Hematopoietic multipotent progenitor cell treated with erythropoietin and hydrocortisone succinate and interleukin-3 and kit ligand, for 6 days (in vitro differentiated cells): ENCODE data around the gene HYI.
"Not testable (repeated sequence)": the region's sequence is repeated elsewhere in the genome, so short reads cannot be mapped to it uniquely, and the experiment has no call there.

Experiments
- DNase-seq: peaks from one replicate; pipeline ENCODE4 v3.0.0-alpha.2; 2015

The HYI gene, protein sequence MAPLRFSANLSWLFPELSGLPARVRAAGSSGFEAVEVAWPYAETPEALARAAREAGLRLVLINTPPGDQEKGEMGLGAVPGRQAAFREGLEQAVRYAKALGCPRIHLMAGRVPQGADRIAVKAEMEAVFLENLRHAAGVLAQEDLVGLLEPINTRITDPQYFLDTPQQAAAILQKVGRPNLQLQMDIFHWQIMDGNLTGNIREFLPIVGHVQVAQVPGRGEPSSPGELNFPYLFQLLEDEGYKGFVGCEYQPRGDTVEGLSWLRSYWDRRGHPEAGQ

DNA sequence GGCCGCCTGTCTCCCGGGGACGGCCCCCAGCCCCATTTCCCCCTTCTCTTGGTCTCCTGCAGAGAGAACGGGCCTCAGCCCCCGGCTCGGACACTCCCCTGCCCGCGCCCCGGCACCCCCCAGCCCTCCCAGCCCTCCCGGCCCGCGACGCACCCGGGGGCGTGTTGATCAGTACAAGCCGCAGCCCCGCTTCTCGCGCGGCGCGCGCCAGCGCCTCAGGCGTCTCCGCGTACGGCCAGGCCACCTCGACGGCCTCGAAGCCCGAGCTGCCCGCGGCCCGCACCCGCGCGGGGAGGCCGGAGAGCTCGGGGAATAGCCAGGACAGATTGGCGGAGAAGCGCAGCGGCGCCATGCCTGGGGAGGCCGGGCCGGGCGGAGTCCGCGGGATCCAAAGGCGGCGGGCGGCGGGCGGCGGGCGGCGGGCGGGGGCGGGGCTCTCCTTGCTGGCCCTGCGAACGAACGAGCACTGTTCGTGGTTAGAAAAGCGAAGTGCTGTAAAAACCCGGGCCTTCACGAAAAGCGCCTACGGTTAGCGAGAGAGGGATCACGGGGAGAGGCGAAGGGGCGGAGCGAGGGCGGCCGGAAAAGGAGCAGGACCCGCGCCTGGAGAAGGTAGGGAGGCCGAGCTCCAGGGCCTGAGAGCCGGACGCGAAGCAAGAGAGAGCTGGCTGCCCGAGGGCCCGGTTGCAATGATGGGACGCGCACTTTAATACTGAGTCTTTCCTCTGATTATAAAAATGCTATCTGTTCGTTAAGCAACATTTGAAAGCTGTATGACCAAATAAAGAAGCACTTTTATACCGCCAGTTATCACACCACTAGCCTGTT is at the start of gene HYI:
Gene HYI (minus strand): TSS at position 490 of the 828 bp plus-strand sequence. CDS start 138 bp downstream, at position 352.
- peak; percentile 93 for DNase-seq

DNA sequence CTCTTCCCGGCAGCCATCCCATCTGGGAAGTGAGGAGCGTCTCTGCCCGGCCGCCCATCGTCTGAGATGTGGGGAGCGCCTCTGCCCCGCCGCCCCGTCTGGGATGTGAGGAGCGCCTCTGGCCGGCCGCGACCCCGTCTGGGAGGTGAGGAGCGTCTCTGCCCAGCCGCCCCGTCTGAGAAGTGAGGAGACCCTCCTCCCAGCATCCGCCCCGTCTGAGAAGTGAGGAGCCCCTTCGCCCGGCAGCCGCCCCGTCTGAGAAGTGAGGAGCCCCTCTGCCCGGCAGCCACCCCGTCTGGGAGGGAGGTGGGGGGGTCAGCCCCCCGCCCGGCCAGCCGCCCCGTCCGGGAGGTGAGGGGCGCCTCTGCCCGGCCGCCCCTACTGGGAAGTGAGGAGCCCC is 48.1 kb upstream of the HYI start:
- not testable (repeated sequence) for DNase-seq

DNA sequence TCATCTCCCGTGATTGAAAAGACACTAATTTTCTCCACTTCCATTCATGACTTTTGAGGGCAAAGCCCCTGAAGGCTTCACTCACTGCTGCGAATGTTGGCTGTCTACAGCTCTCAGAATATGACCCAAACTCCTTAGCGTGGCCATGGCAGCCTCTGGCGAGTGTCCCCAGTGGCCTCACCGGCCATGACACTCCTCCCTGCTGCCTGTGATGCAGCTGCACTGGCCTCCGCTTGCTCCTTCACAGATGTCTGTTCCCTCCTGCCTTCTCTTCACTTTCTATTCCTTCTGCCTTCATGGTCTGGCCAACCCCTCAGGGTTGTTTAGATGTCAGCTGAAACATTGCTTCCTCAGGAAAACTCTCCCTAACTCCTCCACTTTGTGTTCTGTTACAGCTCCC is 46.2 kb upstream of the HYI start:
- no peak for DNase-seq

DNA sequence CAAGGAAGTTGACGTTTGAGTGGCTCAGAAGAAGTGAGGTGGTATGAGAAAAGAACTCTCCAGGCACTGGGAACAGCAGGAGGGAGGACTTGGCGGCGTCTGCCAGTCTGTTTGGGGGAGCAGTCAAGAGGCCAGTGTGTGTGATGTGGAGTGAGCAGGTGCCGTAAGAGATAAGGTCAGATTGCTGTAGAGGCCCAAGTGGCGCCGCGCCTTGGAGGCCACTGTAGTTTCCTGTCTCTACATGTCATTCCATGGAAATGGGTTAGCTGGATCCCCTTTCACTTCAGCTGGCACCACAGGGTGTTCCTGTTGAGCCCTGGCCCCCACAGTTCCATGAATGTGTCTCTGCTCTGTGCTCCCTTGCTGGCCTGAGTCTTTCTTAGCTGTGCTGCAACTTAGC is 41.5 kb upstream of the HYI start:
- DNase-seq: peak; percentile 25

DNA sequence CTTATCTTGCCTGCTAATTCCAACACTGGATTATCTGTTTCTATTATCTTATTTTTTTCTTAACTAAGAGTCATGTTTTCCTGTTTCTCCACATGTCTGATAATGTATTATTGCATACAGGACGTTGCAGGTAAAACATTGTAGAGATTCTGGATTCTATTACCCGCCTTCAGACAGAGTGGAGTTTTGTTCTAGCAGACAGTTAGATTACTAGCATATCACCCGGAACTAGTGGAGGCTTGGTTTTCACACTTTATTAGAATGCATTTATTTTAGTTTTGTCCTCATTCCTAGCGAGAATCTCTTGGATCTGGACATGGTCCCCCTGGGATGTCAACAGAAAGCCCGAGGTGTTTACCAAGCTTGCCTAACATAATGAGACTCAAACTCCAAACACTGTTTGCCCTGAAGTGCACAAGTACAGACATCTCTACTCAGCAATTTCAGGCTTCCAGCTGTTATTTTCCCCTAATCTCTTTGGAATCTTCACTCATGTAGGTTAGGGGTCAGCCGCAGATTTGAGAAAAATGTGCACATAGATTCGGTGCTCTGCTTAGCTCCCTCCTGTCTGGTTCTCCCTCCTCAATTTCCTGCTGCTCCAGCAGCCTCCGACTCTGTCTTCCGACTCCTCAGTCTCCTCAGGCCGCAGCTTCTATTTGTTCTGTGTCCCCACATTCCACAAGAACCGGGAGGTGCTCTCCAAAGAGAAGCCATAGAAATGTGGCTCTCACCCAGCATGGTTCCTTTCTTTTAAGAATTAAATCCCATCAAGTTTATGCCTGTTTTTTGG is 40.1 kb upstream of the HYI start:
- no peak for DNase-seq

DNA sequence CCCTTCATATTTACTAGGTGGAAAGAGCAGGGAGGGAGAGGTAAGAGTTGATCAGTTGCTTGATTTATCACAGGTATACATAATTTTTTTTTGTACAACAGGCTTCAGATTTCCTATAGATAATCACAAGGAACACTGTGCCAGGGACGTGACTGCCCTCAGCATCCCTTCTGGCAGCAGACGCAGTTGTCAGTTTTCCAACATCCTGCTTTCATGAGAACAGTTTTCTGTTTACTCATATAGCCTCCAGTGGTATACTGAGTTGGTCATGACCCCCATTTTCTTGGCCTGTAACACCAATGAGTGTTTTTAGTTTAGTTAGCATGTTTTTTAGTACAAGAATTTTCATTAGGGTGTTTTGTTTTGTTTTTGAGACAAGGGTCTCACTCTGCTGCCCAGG is 39.1 kb upstream of the HYI start:
- DNase-seq: no peak

DNA sequence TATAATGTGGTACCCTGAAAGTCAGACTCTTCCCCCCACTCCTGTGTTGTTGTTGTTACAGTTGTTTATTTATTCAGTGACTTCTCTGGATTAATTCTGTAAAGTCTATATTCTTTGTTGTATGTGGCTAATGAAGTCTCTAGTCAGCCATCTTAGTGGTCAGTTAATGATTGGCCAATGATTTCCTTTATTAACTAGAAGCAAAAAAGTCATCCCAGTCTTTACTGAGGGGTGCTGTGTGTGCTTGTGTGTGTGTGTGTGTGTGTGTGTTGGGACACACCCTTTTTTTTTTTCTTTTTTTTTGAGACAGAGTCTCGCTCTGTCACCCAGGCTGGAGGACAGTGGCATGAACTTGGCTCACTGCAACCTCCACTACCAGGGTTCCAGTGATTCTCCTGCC is 37.3 kb upstream of the HYI start:
- DNase-seq: no peak

DNA sequence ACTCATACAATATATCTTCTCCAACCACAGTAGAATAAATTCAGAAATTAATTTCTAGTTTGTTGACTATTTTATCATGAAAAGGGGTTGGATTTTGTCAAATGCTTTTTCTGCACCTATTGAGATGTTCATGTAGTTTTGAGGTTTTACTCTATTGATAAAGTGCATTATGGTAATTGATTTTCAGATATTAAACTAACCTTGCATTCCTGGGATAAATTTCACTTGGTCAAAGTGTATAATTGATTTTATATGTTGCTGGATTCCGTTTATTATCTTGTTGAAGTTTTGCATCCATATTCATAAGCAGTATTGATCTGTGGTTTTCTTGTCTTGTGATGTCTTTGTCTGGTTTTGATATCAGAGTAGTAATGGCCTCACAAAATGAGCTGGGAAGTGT is 34.4 kb upstream of the HYI start:
- DNase-seq: no peak

DNA sequence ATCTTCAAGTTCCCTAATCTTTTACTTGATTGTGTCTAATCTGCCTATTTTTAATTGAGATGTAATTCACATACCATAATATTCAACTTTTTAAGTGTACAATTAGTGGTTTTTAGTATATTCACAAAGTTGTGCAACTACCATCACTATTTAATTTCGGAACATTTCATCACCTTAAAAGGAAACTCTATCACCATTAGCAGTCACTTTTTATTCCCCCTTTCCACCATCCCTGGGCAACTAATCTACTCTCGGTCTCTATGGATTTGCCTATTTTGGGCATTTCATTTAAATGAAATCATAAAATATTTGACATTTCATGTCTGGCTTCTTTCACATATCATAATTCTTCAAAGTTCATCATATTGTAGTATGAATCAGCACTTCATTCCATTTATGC is 30.6 kb upstream of the HYI start:
- DNase-seq: no peak

DNA sequence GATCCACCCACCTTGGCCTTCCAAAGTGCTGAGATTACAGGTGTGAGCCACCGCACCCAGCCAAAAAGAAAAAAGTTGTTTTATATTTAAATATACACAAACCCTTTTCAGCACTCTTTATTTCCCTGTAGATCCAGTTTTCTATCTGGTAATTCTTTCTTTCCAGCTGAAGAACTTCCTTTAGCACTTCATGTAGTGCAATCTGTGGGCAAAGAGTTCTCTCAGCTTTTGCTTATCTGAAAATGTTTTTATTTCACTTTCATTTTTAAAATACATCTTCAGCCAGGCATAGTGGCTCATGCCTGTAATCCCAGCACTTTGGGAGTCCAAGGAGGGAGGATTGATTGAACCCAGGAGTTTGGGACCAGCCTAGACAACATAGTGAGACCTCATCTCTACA is 28.5 kb upstream of the HYI start:
- DNase-seq: no peak

DNA sequence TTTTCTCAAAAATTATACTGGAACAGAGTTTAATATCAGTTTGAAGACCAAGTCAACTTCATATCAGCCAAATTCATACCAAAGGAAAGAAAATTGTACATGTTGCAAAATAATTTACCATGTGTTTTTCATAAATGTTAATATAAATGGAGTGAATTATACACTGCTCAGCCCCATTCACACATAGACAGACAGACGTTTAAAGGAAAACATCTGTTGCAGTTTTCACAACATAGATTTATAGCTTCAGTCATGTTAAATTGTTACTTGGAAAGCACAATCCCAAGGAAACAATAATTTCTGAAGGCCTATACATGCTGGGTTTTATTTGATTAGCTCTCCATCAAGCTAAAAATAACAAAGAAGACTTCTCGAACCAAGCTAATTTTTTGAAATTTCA is 27.8 kb upstream of the HYI start:
- DNase-seq: no peak

DNA sequence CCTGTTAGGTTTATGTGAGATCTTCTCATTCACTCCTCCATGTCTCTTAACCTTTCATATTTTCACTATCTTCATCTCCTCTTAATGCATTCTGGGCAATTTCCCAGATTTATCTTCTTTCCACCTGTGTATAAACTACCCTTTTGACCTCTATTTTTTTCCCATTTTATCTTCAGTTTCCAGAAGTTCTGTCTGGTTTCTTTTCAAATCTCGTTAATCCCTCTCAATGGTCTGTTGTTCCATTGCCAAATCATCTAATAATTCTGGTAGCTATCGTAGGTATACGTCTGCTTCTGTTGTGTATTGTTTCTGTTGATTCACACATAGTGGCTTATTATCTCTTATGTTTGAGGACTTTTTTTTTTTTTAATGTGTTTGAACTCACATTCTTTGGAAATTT is 25.7 kb upstream of the HYI start:
- DNase-seq: no peak

DNA sequence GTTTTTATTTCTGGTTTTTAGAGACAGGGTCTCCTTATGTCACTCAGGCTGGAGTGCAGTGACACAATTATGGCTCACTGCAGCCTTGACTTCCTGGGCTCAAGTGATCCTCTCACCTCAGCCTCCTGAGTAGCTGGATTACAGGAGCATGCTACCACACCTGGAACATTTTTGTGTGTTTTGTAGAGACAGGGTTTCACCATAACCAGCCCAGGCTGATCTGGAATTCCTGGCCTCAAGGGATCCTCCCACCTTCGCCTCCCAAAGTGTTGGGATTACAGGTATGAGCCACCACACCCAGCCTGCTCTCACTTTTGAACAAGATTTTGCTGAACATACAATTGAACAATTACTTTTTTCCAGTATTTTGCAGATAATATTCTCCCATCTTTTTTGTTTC is 24.0 kb upstream of the HYI start:
- DNase-seq: no peak

DNA sequence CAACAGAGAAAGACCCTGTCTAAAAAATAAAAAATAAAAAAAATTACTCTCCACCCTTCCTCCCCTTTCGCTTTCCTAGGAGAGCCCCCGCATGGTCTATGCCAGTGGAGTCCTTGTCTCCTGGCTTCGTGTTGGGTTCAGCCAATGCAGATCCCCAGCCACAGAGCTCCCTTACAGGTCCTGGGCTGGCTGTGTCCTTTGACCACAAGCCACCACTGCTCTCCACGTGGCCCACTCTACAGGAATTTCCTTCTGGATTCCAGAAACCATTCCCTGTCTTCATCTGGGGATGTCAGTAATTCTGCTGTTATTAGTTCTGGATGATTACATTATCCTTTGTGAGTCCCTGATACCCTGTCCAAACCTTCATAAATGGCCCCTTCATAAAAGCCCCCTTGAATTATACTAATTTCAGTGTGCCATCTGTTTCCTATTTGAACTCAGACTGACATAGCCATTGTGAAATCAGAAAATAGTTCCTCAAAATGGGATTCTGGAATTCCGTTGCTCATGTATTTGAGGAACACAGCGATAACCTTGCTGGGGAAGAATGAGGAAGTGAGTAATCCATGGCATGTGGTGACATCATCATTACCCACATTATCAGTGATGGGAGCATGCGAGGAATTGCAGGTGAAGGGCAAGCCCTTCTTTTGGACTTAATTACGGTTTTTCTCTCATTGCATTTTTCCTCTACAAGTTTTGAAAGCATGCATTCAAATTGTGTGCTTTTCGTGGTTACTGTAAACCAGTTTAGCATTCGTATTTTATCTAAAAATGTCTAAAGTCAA is 22.1 kb upstream of the HYI start:
- not testable (repeated sequence) for DNase-seq

DNA sequence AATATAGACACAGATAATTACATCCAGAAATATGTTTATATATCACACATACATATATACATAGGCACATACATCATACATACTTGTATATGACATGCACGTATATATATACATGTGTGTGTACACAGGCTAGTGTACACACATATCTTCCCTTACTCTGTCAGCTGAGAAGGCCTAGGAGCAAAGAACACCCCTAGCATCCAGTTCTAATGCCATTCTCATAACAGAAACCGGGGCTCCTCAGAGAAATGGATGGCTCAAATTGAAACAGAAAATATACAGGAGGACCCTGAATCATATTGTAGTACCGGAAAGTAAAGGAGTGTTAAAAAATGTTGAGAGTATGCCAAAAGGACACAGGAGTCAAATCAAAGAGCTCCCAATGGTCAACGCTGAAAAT is 19.7 kb upstream of the HYI start:
- no peak for DNase-seq

DNA sequence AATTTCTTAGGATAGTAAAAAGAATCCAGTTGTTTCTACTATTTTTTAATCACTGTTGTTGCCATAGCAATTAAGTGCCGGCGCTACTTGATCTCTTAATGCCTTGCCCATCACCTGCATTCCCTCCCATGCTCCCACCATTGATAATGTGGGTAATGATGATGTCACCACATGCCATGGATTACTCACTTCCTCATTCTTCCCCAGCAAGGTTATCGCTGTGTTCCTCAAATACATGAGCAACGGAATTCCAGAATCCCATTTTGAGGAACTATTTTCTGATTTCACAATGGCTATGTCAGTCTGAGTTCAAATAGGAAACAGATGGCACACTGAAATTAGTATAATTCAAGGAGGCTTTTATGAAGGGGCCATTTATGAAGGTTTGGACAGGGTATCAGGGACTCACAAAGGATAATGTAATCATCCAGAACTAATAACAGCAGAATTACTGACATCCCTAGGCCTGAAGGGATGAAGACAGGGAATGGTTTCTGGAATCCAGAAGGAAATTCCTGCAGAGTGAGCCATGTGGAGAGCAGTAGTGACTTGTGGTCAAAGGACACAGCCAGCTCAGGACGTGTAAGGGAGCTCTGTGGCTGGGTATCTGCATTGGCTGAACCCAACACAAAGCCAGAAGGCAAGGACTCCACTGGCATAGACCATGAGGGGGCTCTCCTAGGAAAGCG is 18.9 kb upstream of the HYI start:
- not testable (repeated sequence) for DNase-seq

DNA sequence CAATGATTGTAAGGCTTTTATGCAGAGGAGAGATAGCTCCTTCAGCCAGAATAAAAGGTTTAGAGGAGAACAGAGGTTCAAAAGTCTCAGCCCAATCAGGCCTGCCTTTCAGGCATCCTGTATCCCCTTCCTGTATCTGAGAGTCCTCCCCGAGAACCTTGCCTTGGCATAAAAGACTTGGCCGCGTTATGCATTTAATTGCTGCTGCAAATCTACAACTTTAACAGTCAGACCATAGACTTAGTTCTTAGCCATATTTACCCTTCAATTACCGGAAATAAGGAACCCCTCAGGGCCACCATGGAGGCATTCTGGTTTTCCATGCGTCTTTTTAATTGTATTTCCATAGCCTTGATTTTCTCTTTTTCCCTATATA is 18.3 kb upstream of the HYI start:
- DNase-seq: no peak

DNA sequence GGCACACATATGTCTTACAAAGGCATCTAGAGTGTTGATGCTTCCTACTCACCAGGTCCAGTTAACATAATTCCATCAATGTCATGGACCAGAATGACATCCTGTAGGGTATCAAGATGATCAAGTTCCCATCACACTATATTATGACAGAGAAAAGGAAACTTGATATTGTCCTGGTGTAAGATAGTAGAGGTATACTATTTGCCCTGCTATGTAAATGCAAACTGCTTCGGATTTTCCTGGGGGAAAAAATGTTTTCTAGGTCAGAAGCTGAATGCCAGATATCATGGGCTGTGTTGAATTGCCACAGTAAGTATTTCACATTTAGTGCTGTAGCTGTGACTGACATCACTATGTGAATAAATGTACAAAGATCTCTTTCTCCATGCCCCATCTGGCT is 16.2 kb upstream of the HYI start:
- no peak for DNase-seq

DNA sequence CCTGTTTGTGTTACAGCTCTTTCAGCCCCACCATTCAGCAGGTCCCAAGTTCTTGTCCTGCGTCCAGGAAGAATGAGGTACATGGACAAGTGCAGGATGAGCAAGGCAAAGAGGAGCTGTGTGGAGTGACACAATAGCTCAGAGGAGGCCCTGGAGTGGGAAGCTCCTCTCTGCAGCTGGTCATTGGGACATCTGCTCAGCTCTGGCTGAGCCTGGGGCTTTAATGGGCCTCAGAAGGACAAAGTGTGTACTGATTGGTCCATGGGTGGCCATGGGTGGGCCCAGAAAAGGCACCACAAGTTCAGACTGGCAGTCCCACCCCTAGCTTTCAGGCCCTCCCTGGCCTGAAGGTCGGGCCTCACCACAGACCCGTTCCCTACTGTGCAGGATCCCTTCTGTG is 14.7 kb upstream of the HYI start:
- no peak for DNase-seq

DNA sequence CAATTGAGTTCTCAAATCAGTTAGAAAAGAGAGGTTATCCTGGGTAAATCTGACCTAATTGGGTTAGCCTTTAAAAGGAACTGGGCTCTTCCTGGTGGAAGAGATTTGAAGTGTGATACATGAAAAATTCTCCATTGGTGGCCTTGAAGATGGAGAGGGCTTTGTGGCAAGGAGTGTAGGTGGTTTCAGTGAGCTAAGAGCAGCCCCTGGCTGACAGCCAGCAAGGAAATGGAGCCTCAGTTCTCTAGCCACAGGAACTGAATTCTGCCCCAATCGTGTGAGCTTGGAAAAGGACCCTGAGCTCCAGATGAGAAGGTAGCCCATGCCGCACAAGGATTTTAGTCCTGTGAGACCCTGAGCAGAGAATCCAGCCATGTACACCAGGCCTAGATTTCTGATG is 12.7 kb upstream of the HYI start:
- no peak for DNase-seq

DNA sequence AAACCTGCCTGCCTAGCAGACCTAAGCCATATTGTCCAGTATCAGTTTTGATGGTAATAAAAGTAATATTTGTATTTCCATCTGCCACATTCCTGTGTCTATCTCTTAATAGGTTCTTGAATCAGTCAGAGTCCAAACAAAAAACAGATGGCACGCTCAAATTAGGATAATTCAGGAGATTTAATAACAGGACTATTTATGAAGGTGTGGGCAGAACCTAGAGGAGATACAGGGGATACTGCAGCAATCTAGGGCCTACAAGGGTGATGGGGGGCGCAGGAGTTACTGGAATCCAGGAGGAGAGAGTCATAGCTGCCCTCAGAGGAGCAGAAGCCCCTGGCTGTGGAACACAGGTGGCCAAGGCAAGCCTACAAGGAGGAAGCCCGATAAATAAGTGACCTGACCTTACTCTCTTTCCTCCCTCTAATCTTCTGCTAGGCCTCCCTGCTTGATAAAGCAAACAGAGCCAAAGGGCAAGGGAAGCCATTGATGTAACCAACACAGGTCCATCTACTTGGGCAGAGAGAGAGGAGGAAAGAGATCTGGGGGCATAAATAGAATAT is 11.9 kb upstream of the HYI start:
- no peak for DNase-seq
